ENCODE results near the gene MIS12.
A peak's percentile ranks its signal among the peaks of the same experiment; 100 is the strongest.

Gene MIS12

GRCh38 chr17:5486206-5487124 is at the start of gene MIS12:
Gene MIS12 (plus strand): TSS chr17:5486566. CDS start chr17:5488863, 2,297 bp downstream.
- peak; percentile 99 for DNase-seq
- Mint-ChIP-seq H3K27ac (peak within 1 kb of the TSS; percentile 99), H3K4me1 (peaks cover 54% of the 10 kb centered on the region), H3K36me3 (peaks cover 67% of the 10 kb centered on the region), H3K27me3 (no peaks in the 10 kb centered on the region), H3K4me3 (peak within 1 kb of the TSS; percentile 94), H3K9me3 (no peaks in the 10 kb centered on the region)
- CTCF ChIA-PET: interaction anchor here (0.7 kb wide), 1 partner anchor 17 kb away, joined by 3 read pairs; no protein-coding TSS in a partner anchor

DNA sequence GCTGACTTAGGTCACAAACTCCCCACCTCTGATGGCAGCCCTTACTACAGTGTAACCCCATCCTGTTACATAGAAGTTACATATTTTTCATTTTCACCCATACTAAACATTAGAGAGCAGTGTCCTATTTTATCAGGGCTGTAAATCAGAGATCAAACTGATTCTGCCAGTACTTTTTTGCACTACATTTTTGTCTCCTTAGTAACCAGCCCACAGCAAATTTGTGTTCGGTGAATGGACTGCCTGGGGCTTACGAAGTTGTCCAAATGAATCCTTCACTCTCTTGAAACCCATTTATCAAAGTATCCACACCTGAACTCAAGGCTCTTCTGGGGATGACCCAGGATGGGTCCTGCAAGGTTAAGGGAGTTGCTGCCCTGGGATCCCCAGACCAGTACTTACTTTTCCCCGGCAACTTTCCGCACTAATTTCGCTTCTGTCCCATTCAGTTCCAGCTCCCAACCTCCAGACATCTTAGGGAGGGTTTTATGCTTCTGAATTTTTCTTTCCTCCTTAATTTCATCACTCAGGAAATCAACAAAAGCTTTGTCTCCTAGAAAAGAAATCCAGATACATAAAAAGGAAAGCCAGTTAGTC is 48.5 kb upstream of the MIS12 start:
- H3K27me3 Mint-ChIP-seq: no peaks in the 10 kb centered on the region
- CTCF ChIA-PET: interaction anchor here (1.1 to 2.2 kb wide), 2 partner anchors 9 to 12 kb away, joined by 3 to 10 read pairs; no protein-coding TSS in a partner anchor
- peaks cover 43% of the 10 kb centered on the region for H3K4me1 Mint-ChIP-seq
- no peaks in the 10 kb centered on the region for H3K9me3 Mint-ChIP-seq
- H3K36me3 Mint-ChIP-seq: peaks cover 46% of the 10 kb centered on the region
- peak overlapping the region; percentile 82 for H3K4me3 Mint-ChIP-seq
- H3K27ac Mint-ChIP-seq: peak overlapping the region; percentile 90
- DNase-seq: no peak

GRCh38 chr17:5438716-5439445 is 47.5 kb upstream of the MIS12 start, which contains the start of gene C1QBP:
Gene C1QBP (minus strand): TSS chr17:5439155. CDS start chr17:5439073, 82 bp downstream.
- peak within 1 kb of the TSS; percentile 90 for H3K27ac Mint-ChIP-seq
- H3K9me3 Mint-ChIP-seq: no peaks in the 10 kb centered on the region
- peaks cover 43% of the 10 kb centered on the region for H3K4me1 Mint-ChIP-seq
- H3K4me3 Mint-ChIP-seq: peak within 1 kb of the TSS; percentile 82
- peaks cover 38% of the 10 kb centered on the region for H3K36me3 Mint-ChIP-seq
- no peaks in the 10 kb centered on the region for H3K27me3 Mint-ChIP-seq
- CTCF ChIA-PET: interaction anchor here (0.7 to 2.9 kb wide), 22 partner anchors 7 to 190 kb away, joined by 3 to 11 read pairs (median 4); partner anchors contain the start of genes DHX33, NUP88 and RPAIN
- DNase-seq: peak; percentile 94

DNA sequence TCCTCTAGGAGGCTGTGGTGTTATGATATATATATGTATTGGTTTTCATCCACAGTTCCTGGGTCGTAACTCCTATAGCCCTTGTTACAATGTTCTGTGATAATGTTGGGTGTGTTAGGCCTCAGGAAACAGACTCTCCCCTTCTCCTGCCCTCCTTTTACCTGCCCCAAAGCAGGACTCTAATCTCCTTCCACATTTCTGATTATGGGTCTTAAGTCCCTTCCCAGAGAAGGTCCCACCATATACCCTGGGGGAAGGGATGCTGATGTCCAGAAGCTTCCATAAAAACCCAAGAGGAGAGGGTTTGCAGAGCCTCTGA is 47.0 kb upstream of the MIS12 start:
- H3K4me1 Mint-ChIP-seq: peaks cover 43% of the 10 kb centered on the region
- peak overlapping the region; percentile 82 for H3K4me3 Mint-ChIP-seq
- CTCF ChIA-PET: interaction anchor here (0.7 to 2.9 kb wide), 22 partner anchors 8 to 190 kb away, joined by 3 to 11 read pairs (median 4); partner anchors contain the start of genes DHX33, NUP88 and RPAIN
- peaks cover 38% of the 10 kb centered on the region for H3K36me3 Mint-ChIP-seq
- peak overlapping the region; percentile 90 for H3K27ac Mint-ChIP-seq
- DNase-seq: no peak
- H3K27me3 Mint-ChIP-seq: no peaks in the 10 kb centered on the region
- H3K9me3 Mint-ChIP-seq: no peaks in the 10 kb centered on the region

- Mint-ChIP-seq H3K27me3 (no peaks in the 10 kb centered on the region), H3K4me3 (no peak overlapping the region), H3K36me3 (peaks cover 30% of the 10 kb centered on the region), H3K4me1 (peaks cover 11% of the 10 kb centered on the region), H3K9me3 (no peaks in the 10 kb centered on the region), H3K27ac (no peak overlapping the region)
- DNase-seq: no peak
- CTCF ChIA-PET: no interaction called here
These were observed 42.6 kb upstream of the MIS12 start for GRCh38 chr17:5443728-5444127.

GRCh38 chr17:5444209-5444608 is 42.2 kb upstream of the MIS12 start:
- no peak for DNase-seq
- H3K27ac Mint-ChIP-seq: no peak overlapping the region
- CTCF ChIA-PET: no interaction called here
- H3K27me3 Mint-ChIP-seq: no peaks in the 10 kb centered on the region
- H3K36me3 Mint-ChIP-seq: peaks cover 31% of the 10 kb centered on the region
- H3K4me1 Mint-ChIP-seq: peaks cover 9% of the 10 kb centered on the region
- H3K9me3 Mint-ChIP-seq: no peaks in the 10 kb centered on the region
- H3K4me3 Mint-ChIP-seq: no peak overlapping the region

DNA sequence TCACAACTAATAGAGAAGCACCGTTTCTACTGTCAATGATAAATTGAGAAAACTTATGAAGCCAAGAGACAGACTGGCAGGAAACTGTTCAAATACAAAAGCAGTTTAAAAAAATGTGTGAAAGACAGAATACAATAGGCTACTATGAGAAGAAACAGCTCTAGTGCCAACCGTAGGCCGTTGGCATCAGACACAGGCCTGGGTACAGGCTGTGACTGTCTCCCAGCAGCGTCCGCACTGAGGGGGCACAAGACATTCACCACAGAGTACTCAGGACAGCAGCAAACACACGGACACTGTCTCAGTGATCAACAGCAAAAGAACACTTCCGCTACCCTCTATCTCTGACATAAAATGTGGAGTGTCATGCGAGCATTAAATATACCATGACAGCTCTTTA is 39.6 kb upstream of the MIS12 start:
- CTCF ChIA-PET: no interaction called here
- Mint-ChIP-seq H3K36me3 (peaks cover 39% of the 10 kb centered on the region), H3K9me3 (no peaks in the 10 kb centered on the region), H3K4me1 (no peaks in the 10 kb centered on the region), H3K27ac (no peak overlapping the region), H3K27me3 (no peaks in the 10 kb centered on the region), H3K4me3 (no peak overlapping the region)
- no peak for DNase-seq

DNA sequence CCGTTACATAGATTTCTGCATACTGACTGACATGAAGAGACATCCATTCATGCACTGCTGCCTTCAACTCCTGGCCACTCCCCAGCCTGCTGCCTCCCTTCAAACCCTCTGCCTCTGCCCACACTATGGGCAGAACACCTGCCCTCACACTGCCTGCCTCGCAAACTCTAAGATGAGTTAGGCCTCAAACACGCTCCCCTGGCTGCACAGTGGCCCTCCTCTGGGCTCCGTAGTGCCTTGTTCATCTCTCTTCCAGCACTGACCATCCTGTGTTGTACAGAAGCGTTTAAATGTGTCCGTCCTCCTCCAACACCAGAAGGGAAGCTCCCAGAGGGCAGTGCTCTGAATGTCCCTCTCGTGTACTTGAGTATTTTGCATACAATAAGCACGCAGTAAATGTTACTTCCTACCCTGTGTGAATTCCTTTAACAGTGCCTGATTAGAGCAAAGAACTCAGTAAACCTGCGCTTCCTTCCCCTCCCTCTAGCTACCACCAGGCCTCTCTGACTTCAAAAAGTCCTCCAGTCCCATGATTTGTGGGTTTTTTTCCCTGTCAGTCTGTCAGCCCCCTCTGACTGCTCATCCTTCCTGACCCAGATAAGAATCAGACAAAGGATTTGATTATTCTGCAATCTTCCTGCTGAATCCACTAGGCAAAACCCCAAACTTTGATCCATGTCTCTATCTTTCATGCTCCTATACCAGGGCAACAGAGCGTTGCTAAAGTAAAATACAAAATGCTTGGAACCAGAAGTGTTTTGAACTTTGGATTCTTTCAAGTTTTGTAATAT is 21.5 kb upstream of the MIS12 start:
- H3K9me3 Mint-ChIP-seq: no peaks in the 10 kb centered on the region
- no peak overlapping the region for H3K27ac Mint-ChIP-seq
- H3K36me3 Mint-ChIP-seq: peaks cover 27% of the 10 kb centered on the region
- no peak overlapping the region for H3K4me3 Mint-ChIP-seq
- no peaks in the 10 kb centered on the region for H3K27me3 Mint-ChIP-seq
- CTCF ChIA-PET: no interaction called here
- H3K4me1 Mint-ChIP-seq: peaks cover 40% of the 10 kb centered on the region
- no peak for DNase-seq

- Mint-ChIP-seq H3K9me3 (no peaks in the 10 kb centered on the region), H3K27me3 (no peaks in the 10 kb centered on the region), H3K4me3 (no peak overlapping the region), H3K27ac (no peak overlapping the region), H3K4me1 (peaks cover 43% of the 10 kb centered on the region), H3K36me3 (peaks cover 17% of the 10 kb centered on the region)
- CTCF ChIA-PET: interaction anchor here (0.9 to 1.1 kb wide), 2 partner anchors 26 to 27 kb away, joined by 3 read pairs; no protein-coding TSS in a partner anchor
- no peak for DNase-seq
These were observed 20.1 kb upstream of the MIS12 start for GRCh38 chr17:5466295-5466694.

DNA sequence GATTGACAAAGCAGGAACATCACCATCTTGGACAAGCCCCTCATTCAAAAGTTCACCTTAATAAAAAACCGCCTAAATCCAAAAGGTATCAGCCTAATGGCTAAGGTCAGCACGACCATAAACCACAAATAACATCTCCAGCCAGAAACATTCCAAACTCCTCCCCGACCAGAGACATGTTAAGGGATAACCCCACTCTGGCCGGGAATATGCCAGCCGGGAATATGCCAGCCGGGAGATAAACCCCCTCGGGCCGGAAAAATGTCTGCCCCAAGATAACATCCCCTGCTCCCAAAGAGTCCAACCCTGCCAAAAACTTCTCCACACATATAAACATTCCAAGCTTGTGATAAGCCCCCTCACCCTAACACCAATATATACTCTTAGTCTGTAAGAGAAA is 18.9 kb upstream of the MIS12 start:
- Mint-ChIP-seq H3K9me3 (no peaks in the 10 kb centered on the region), H3K4me3 (peak overlapping the region; percentile 84), H3K36me3 (peaks cover 21% of the 10 kb centered on the region), H3K27ac (no peak overlapping the region), H3K4me1 (peaks cover 43% of the 10 kb centered on the region), H3K27me3 (no peaks in the 10 kb centered on the region)
- DNase-seq: no peak
- CTCF ChIA-PET: no interaction called here

GRCh38 chr17:5468075-5468473 is 18.3 kb upstream of the MIS12 start:
- H3K4me1 Mint-ChIP-seq: peaks cover 43% of the 10 kb centered on the region
- CTCF ChIA-PET: interaction anchor here (1.2 kb wide), 1 partner anchor 29 kb away, joined by 3 read pairs; the partner anchor contains the start of gene C1QBP
- no peak for DNase-seq
- peak overlapping the region; percentile 38 for H3K27ac Mint-ChIP-seq
- no peaks in the 10 kb centered on the region for H3K27me3 Mint-ChIP-seq
- H3K36me3 Mint-ChIP-seq: peaks cover 22% of the 10 kb centered on the region
- H3K9me3 Mint-ChIP-seq: no peaks in the 10 kb centered on the region
- peak overlapping the region; percentile 84 for H3K4me3 Mint-ChIP-seq

- H3K4me3 Mint-ChIP-seq: no peak overlapping the region
- peaks cover 41% of the 10 kb centered on the region for H3K36me3 Mint-ChIP-seq
- DNase-seq: no peak
- peaks cover 17% of the 10 kb centered on the region for H3K4me1 Mint-ChIP-seq
- no peaks in the 10 kb centered on the region for H3K27me3 Mint-ChIP-seq
- no peak overlapping the region for H3K27ac Mint-ChIP-seq
- H3K9me3 Mint-ChIP-seq: no peaks in the 10 kb centered on the region
- CTCF ChIA-PET: no interaction called here
These were observed 13.9 kb upstream of the MIS12 start for GRCh38 chr17:5472511-5472910.

- no peak for DNase-seq
- H3K4me3 Mint-ChIP-seq: no peak overlapping the region
- CTCF ChIA-PET: no interaction called here
- H3K4me1 Mint-ChIP-seq: peaks cover 11% of the 10 kb centered on the region
- H3K36me3 Mint-ChIP-seq: peaks cover 51% of the 10 kb centered on the region
- H3K27ac Mint-ChIP-seq: no peak overlapping the region
- H3K9me3 Mint-ChIP-seq: no peaks in the 10 kb centered on the region
- no peaks in the 10 kb centered on the region for H3K27me3 Mint-ChIP-seq
These were observed 12.5 kb upstream of the MIS12 start for GRCh38 chr17:5473906-5474305.
